SK-N-SH (cell line): ENCODE data around the gene CELSR2. TPM values are rescaled to one million over a fixed set of nuclear protein-coding genes. Genes with fewer than 3 reads are reported as not detected.
A peak's percentile ranks its signal among the peaks of the same experiment; 100 is the strongest.

Experiments
- CTCF ChIA-PET: fragments of 300-600, 350-600 bp; formaldehyde crosslinking; extraction: SDS; loops from one replicate; lab custom pipeline; 2021; lab: Yijun Ruan, JAX
- POLR2A ChIA-PET: fragments of 350-600 bp; sonication (Branson Sonifier 250); formaldehyde crosslinking; extraction: SDS; loops from one replicate; lab custom pipeline; 2020; ENCODE audit warnings: antibody characterized with exemption, inconsistent platforms; lab: Yijun Ruan, JAX
- DNase-seq: peaks from one replicate; pipeline ENCODE4 v3.0.0; 2012
- H2AFZ ChIP-seq: fragments of 200-600 bp; sonication (generic); 2 replicates; pipeline ENCODE4 v1.8.1; 2016; ENCODE audit warnings: antibody characterized with exemption, mild to moderate bottlenecking, low read depth
- H3F3A ChIP-seq: fragments of 200-600 bp; sonication (generic); replicated peaks from 2 replicates; pipeline ENCODE3; 2016; ENCODE audit warnings: antibody characterized with exemption, mild to moderate bottlenecking; ENCODE audit not compliant: insufficient read depth
- H3K27ac ChIP-seq, 2 experiments: fragments of 200-500 bp in 1 of 2; fragments of 200-600 bp in 1 of 2; sonication (Bioruptor generic) in 1 of 2; sonication (generic), shearing (Covaris generic) in 1 of 2; 2 replicates each; pipeline versions ENCODE4 v1.5.1 to v1.6.1; 2014 to 2016; ENCODE audit warnings: low read depth in 2 of 2, inconsistent platforms in 1 of 2, low read length in 1 of 2, mild to moderate bottlenecking in 1 of 2, mixed read lengths in 1 of 2
- H3K27me3 ChIP-seq: fragments of 200-600 bp; sonication (generic), shearing (Covaris generic); 2 replicates; pipeline ENCODE4 v1.6.1; 2016; ENCODE audit warnings: mixed run types; ENCODE audit not compliant: insufficient read depth
- H3K36me3 ChIP-seq, 2 experiments: fragments of 200-500 bp in 1 of 2; fragments of 200-600 bp in 1 of 2; sonication (Bioruptor generic) in 1 of 2; sonication (generic) in 1 of 2; replicated peaks in 1 of 2; 2 replicates each; pipeline versions ENCODE3 to v1.5.1; 2014 to 2016; ENCODE audit warnings: low read length in 1 of 2, mild to moderate bottlenecking in 1 of 2; ENCODE audit not compliant: insufficient read depth in 2 of 2, control insufficient read depth in 1 of 2
- H3K4me1 ChIP-seq, 2 experiments: fragments of 200-500 bp in 1 of 2; fragments of 200-600 bp in 1 of 2; sonication (Bioruptor generic) in 1 of 2; sonication (generic), shearing (Covaris generic) in 1 of 2; 2 replicates each; pipeline versions ENCODE4 v1.5.1 to v1.6.1; 2014 to 2016; ENCODE audit warnings: low read depth in 1 of 2, low read length in 1 of 2, mixed run types in 1 of 2; ENCODE audit not compliant: insufficient read depth in 2 of 2, control insufficient read depth in 1 of 2
- H3K4me2 ChIP-seq: fragments of 200-600 bp; sonication (generic), shearing (Covaris generic); 2 replicates; pipeline ENCODE4 v1.6.1; 2017; ENCODE audit warnings: mixed run types
- H3K4me3 ChIP-seq, 2 experiments: fragments of 200-500 bp in 1 of 2; fragments of 200-600 bp in 1 of 2; sonication (Bioruptor generic) in 1 of 2; sonication (generic), shearing (Covaris generic) in 1 of 2; 2 replicates each; pipeline versions ENCODE4 v1.5.1 to v1.8.1; 2014 to 2016; ENCODE audit warnings: low read depth in 2 of 2, inconsistent platforms in 1 of 2, low read length in 1 of 2, mild to moderate bottlenecking in 1 of 2, mixed read lengths in 1 of 2, moderate library complexity in 1 of 2
- H3K79me2 ChIP-seq: fragments of 200-600 bp; sonication (generic); 2 replicates; pipeline ENCODE4 v1.8.1; 2017; ENCODE audit warnings: mild to moderate bottlenecking; ENCODE audit not compliant: insufficient read depth
- H3K9ac ChIP-seq: fragments of 200-600 bp; sonication (generic); 2 replicates; pipeline ENCODE4 v1.6.1; 2017; ENCODE audit warnings: mixed run types
- H3K9me2 ChIP-seq: fragments of 200-600 bp; sonication (generic); 2 replicates; pipeline ENCODE4 v1.6.1; 2017; ENCODE audit warnings: mixed run types
- H3K9me3 ChIP-seq: fragments of 200-600 bp; sonication (generic); 2 replicates; pipeline ENCODE4 v1.6.1; 2017; ENCODE audit warnings: mixed run types, mild to moderate bottlenecking, moderate library complexity
- H4K20me1 ChIP-seq: fragments of 200-600 bp; sonication (generic); 2 replicates; pipeline ENCODE4 v1.6.1; 2017; ENCODE audit warnings: mild to moderate bottlenecking, mixed run types; ENCODE audit not compliant: insufficient read depth
- ELF1 ChIP-seq: IDR thresholded peaks from 2 replicates; pipeline ENCODE4 v1.4.0; 2012
- EZH2phosphoT487 ChIP-seq: fragments of 200-600 bp; sonication (generic); IDR thresholded peaks from 2 replicates; pipeline ENCODE4 v1.6.1; 2017; ENCODE audit warnings: low read depth, mixed run types, mild to moderate bottlenecking, antibody characterized with exemption, moderate library complexity, borderline replicate concordance
- FOSL2 ChIP-seq: IDR thresholded peaks from 2 replicates; pipeline ENCODE4 v1.4.0; 2012; ENCODE audit warnings: low read depth, mild to moderate bottlenecking, moderate library complexity, borderline replicate concordance
- GATA2 ChIP-seq: sonication (generic); formaldehyde crosslinking; IDR thresholded peaks from 2 replicates; pipeline ENCODE4 v1.5.0; 2020; ENCODE audit warnings: mild to moderate bottlenecking, missing genetic modification reagents
- RAD21 ChIP-seq: IDR thresholded peaks from 2 replicates; pipeline ENCODE4 v1.6.1; 2012; ENCODE audit warnings: mild to moderate bottlenecking, low read length
- RCOR1 ChIP-seq: fragments of 150-350 bp; IDR thresholded peaks from 2 replicates; pipeline ENCODE4 v1.6.1; 2017; ENCODE audit warnings: antibody characterized with exemption, low read length
- SMC3 ChIP-seq: IDR thresholded peaks from 2 replicates; pipeline ENCODE4 v1.6.1; 2012; ENCODE audit warnings: low read depth, low read length, improper control_type of control experiment
- WGBS: methylation state at CpG from one replicate; pipeline ENCODE4 v1.1.6; 2017; ENCODE audit warnings: low lambda C conversion rate; 5-methylcytosine and 5-hydroxymethylcytosine counted together
- polyA plus RNA-seq, 3 experiments: library from polyadenylated mRNA; depleted of rRNA; stranded (reverse); fragments of >200 nt; gene quantifications; 2 replicates each; pipeline ENCODE4 v1.2.3, GENCODE V29; 2012
- TF ChIP-seq, protein P1 (sequence below): fragments of 200-600 bp; sonication (generic); IDR thresholded peaks from 2 replicates; pipeline ENCODE4 v1.6.1; 2017; ENCODE audit warnings: antibody characterized with exemption, mild to moderate bottlenecking, moderate library complexity
- TF ChIP-seq, protein P2 (sequence below): IDR thresholded peaks from 2 replicates; pipeline ENCODE4 v1.4.0; 2012; ENCODE audit warnings: low read depth
- TF ChIP-seq, protein P3 (sequence below): IDR thresholded peaks from 2 replicates; pipeline ENCODE4 v1.6.1; 2012; ENCODE audit warnings: mild to moderate bottlenecking, low read depth, low read length, moderate library complexity

Gene CELSR2
- polyA plus RNA-seq, 1 of the 3 experiments (the other 2 are of a cell fraction): 3.5 TPM

DNA sequence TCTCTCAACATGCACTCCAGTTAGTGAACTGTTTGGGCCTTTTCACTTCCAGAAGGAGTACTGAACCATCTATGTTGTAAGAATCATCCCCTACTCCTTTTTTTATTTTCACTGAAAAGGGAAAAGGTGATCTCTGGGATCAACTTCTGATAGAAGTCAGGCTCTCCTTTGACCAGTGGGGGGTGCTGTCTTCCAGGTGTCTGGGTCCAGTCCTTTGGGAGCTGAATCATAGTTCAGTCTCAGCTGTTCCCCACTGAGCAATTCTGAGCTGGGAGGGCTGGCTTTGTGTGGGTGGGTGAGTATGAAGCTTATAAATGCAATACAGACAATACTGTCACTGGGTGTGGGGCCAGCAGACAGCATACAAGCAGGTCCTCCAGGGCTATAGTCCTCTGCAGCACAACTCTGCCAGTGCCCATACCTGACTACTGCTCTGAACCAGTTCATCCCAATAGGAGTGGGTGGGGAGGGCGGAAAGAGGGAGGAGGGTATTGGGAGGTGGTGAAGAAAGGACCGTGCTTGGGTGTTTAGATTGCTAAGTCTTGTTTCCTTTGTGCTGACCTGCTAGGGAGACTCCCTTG, 48.1 kb upstream of the CELSR2 start:
- ChIA-PET POLR2A (interaction anchor here (0.9 kb wide), 1 partner anchor 38 kb away, joined by 4 read pairs; no protein-coding TSS in a partner anchor), CTCF (interaction anchor here (0.6 to 2.3 kb wide), 17 partner anchors 9 to 331 kb away, joined by 3 to 10 read pairs (median 4); partner anchors contain the start of genes SARS1 and SORT1)
- peaks cover 5 to 10% of the 10 kb centered on the region in 2 experiments; a peak in 3 of 4 replicates for H3K4me1 ChIP-seq
- no peaks in the 10 kb centered on the region for H3K36me3 ChIP-seq
- H3F3A ChIP-seq: peaks cover 23% of the 10 kb centered on the region
- peak overlapping the region in 1 of 2 experiments; percentile 36; a peak in 1 of 4 replicates for H3K4me3 ChIP-seq
- peak; percentile 56 for DNase-seq
- no peak overlapping the region for H3K27ac ChIP-seq
- no peak overlapping the region for H3K4me2 ChIP-seq
- no peak overlapping the region for H2AFZ ChIP-seq
- H3K9me2 ChIP-seq: no peaks in the 10 kb centered on the region
- H4K20me1 ChIP-seq: no peaks in the 10 kb centered on the region
- TF ChIP-seq, protein P1, sequence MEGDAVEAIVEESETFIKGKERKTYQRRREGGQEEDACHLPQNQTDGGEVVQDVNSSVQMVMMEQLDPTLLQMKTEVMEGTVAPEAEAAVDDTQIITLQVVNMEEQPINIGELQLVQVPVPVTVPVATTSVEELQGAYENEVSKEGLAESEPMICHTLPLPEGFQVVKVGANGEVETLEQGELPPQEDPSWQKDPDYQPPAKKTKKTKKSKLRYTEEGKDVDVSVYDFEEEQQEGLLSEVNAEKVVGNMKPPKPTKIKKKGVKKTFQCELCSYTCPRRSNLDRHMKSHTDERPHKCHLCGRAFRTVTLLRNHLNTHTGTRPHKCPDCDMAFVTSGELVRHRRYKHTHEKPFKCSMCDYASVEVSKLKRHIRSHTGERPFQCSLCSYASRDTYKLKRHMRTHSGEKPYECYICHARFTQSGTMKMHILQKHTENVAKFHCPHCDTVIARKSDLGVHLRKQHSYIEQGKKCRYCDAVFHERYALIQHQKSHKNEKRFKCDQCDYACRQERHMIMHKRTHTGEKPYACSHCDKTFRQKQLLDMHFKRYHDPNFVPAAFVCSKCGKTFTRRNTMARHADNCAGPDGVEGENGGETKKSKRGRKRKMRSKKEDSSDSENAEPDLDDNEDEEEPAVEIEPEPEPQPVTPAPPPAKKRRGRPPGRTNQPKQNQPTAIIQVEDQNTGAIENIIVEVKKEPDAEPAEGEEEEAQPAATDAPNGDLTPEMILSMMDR: peak; percentile 79
- TF ChIP-seq SMC3 (peak; percentile 41; the same call in 1 of the 2 replicates), ELF1 (no peak), RCOR1 (no peak), RAD21 (peak; percentile 68), FOSL2 (peak; percentile 40; the same call in 1 of the 2 replicates)
- TF ChIP-seq, protein P2, sequence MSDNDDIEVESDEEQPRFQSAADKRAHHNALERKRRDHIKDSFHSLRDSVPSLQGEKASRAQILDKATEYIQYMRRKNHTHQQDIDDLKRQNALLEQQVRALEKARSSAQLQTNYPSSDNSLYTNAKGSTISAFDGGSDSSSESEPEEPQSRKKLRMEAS: no peak
- no peaks in the 10 kb centered on the region for H3K79me2 ChIP-seq
- 86% methylated on average over 2 of the region's 2 CpGs for WGBS
- no peak overlapping the region for H3K9ac ChIP-seq
- no peaks in the 10 kb centered on the region for H3K27me3 ChIP-seq
- no peaks in the 10 kb centered on the region for H3K9me3 ChIP-seq

DNA sequence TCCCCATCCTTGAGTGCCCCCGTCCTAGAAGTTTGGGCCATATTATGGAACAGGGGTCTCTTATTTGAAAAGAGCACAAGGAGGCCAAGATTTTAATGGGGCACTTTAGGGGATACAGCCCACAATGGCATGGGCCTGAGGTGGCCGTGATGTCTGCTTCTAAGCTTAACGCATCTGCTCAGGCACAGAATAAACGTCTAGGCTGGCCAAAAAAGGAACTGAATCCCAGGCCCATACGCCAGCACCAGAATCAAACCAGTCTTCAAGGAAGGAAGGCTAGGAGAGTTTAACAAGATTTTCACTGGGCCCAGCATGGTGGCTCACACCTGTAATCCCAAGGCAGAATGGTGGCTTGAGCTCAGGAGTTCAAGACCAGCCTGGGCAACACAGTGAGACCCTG, 44.9 kb upstream of the CELSR2 start:
- POLR2A ChIA-PET: interaction anchor here (1.2 kb wide), 1 partner anchor 104 kb away, joined by 3 read pairs; no protein-coding TSS in a partner anchor
- H3K27ac ChIP-seq: no peak overlapping the region
- no peak overlapping the region for H3K4me3 ChIP-seq
- H3K79me2 ChIP-seq: no peaks in the 10 kb centered on the region
- no peaks in the 10 kb centered on the region for H3F3A ChIP-seq
- H3K9ac ChIP-seq: no peak overlapping the region
- 81% methylated on average over 5 of the region's 5 CpGs for WGBS
- no peak for DNase-seq
- H3K4me2 ChIP-seq: no peak overlapping the region
- H2AFZ ChIP-seq: no peak overlapping the region
- H3K9me2 ChIP-seq: no peaks in the 10 kb centered on the region
- H3K36me3 ChIP-seq: no peaks in the 10 kb centered on the region
- 0 out of 4 replicates have a peak, but pooled peaks cover 0 to 4% of the 10 kb centered on the region in 2 experiments for H3K4me1 ChIP-seq
- no peaks in the 10 kb centered on the region for H3K27me3 ChIP-seq
- H4K20me1 ChIP-seq: no peaks in the 10 kb centered on the region
- H3K9me3 ChIP-seq: no peaks in the 10 kb centered on the region
- TF ChIP-seq GATA2: no peak
- no peak for TF ChIP-seq EZH2phosphoT487
- TF ChIP-seq, protein P3, sequence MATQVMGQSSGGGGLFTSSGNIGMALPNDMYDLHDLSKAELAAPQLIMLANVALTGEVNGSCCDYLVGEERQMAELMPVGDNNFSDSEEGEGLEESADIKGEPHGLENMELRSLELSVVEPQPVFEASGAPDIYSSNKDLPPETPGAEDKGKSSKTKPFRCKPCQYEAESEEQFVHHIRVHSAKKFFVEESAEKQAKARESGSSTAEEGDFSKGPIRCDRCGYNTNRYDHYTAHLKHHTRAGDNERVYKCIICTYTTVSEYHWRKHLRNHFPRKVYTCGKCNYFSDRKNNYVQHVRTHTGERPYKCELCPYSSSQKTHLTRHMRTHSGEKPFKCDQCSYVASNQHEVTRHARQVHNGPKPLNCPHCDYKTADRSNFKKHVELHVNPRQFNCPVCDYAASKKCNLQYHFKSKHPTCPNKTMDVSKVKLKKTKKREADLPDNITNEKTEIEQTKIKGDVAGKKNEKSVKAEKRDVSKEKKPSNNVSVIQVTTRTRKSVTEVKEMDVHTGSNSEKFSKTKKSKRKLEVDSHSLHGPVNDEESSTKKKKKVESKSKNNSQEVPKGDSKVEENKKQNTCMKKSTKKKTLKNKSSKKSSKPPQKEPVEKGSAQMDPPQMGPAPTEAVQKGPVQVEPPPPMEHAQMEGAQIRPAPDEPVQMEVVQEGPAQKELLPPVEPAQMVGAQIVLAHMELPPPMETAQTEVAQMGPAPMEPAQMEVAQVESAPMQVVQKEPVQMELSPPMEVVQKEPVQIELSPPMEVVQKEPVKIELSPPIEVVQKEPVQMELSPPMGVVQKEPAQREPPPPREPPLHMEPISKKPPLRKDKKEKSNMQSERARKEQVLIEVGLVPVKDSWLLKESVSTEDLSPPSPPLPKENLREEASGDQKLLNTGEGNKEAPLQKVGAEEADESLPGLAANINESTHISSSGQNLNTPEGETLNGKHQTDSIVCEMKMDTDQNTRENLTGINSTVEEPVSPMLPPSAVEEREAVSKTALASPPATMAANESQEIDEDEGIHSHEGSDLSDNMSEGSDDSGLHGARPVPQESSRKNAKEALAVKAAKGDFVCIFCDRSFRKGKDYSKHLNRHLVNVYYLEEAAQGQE: no peak
- TF ChIP-seq FOSL2: no peak
- no peak for TF ChIP-seq ELF1
- CTCF ChIA-PET: no interaction called here
